HG03457 (cell line): Measurements from ENCODE around the gene TYR.
"Not testable (repeated sequence)": the region's sequence is repeated elsewhere in the genome, so short reads cannot be mapped to it uniquely, and the experiment has no call there.

Experiments used
- ATAC-seq: cut with Tn5 transposase; IDR thresholded peaks from one replicate; pipeline ENCODE4 v1.9.1; 2021; ENCODE audit warnings: moderate number of reproducible peaks; ENCODE audit not compliant: unreplicated experiment

The TYR gene

DNA sequence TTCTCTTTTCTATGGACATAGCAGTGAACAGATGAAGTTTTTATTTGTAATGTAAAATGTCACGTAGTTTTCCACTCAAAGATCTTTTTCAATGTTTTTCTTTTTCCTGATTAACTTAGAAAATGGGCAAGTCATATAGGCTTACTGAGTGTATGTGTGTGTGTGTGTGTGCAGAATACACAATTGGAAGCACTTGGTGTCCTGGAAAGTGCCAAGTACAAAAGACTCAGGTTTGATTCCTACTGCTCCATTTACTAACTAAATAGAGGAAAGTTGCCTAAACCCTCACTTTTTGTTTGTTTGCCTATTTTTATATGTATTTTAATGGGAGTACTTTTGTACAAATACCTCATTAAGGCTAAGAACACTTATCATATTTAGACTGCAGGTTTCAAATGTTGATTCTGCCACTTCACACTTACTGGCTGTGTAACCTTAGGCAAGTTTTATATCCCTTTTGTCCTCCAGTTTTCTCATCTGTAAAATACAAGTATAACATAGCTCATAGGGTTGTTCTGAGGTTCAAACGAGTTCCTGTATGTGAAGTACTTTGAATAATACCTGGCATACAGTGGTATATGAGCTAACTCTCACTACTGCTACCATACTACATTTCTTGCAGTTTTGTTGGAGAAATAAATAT lies 90.1 kb downstream of the TYR start:
- ATAC-seq: no peak

DNA sequence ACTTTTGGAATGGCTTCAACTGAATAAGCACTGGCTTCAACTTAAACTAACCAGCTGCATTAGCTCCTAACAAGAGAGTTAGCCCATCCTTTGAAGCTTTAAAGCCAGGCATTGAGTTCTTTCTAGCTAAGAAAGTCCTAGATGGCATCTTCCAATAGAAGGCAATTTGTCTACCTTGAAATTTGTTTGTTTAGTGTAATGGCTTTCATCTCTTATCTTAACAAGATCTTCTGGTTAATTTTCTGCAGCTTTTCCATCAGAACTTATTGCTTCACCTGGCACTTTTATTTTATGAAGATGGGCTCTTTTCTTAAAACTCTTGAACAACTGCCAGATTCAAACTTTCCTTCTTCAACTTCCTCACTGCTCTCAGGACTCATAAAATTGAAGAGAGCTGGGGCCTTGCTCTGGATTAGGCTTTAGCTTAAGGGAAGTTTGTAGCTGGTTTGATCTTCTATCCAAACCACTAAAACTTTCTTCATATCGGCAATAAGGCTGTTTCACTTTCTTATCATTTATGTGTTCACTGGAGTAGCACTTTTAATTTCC lies 94.9 kb downstream of the TYR start:
- not testable (repeated sequence) for ATAC-seq

DNA sequence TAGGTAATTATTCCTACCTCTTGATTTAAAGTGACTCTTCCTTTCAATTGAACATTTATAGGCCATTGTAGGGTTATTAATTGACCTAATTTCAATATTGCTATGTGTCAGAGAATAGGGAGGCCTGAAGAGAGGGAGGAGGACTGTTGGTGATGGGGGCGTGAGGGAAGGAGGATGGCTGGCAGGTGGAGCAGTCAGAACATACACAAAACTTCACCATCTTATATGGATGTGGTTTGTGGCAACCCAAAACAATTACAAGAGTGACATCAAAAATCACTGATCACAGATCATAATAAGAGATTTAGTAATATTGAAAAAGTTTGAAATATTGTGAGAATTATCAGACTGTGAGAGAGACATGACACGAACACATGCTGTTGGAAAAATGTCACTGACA lies 95.5 kb downstream of the TYR start:
- ATAC-seq: not testable (repeated sequence)

DNA sequence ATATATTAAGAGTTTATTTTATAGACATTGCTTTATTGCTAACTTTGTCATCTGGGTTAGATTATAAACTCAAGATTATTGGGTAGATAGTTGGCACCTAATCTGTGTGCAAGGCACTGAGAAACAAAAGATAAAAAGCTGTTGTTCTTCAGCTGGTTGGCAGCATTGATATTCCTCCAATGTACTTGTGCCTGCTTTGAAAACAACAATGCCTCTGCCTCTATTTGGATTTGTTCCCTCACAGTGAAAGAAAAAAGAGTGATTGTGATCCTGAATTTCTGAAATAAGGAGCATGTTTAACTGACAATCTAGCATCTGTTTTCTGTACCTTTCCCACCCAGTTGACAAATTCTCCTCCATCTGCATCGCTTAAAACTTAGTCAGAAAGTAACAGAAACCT lies 98.3 kb downstream of the TYR start:
- no peak for ATAC-seq

DNA sequence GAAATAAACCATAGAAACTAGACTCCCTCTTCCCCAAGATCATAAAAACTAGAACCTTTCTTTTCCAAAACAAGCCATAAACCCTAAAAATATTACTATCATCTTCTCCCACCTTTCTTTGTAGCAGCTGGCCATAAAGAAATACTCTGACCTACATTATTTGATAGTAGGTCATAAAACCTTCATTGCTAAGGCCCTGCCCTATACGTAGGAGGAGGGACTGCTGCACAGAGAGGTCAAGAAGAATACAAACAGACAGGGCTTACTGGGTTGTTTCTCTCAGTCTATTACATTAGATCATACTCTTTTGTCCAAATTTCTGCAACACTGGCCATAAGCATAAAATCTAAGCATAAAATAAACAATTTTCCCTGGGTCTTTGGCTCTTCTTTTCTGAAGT lies 101.5 kb downstream of the TYR start:
- ATAC-seq: no peak

DNA sequence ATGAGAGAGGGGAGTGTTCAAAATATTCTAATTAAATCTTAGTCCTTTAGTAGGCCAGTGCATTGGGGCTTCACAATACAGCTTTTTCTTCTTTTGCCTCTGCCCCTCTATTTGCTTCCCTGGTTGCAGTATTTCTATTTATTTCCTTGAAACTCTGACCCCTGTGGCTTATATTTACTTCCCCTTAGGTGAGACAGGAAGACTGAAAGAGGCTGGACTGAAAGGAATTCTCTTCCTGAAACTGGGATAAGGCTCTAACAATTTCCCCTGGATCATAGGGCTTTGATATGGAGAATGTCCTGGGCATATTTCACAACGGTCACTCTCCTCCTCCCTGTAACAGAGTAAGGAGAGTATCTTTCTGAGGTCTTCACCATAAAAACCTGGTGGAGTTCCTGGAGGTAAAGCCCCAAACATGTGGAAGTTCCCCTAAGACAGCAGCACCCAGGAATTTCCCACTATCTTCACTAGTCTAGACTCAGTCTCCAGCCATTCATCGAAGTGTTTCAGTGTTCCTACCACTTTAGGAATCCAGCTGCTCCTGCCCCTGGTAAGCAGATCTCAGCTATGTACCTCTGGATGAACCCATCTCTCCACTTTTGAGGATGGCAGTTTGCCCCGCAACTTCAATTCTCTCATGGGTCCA lies 103.5 kb downstream of the TYR start:
- ATAC-seq: not testable (repeated sequence)

DNA sequence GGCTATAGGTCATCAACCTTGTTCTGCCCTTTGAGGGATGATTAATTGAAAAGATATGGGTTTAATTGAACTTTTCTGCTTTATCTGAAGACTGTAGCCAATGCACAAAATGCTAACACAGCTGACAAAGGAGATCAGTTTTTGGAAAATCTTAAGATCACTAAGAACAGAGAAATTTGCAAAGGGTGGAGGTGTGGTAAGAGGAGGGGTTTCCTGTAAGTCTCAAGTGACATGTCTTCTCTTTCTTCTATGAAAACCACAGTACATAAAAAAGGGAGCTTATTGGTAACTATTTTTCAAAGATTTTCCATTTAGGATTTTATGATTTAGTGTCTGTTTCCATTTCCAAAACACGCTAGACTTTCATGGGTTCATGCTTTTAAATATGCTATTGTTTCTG lies 108.9 kb downstream of the TYR start:
- ATAC-seq: not testable (repeated sequence)

DNA sequence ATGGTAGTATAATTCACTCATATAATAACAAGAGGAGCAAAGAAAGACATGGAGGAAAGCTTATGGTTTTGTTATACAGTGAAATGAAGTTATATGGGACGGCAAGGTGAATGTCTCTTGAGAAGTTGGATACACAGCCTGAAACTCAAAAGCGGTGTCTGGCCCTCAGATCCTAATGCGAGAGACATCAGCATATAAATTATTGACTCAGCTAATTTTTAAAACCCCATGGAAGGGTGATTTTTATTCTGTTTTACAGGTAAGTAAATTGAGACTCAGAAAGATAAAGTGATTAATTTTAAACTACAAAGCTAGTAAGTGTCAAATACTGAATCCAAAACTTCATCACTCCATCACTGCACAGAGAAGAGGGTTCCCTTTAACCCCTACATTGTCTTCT lies 110.3 kb downstream of the TYR start:
- not testable (repeated sequence) for ATAC-seq

DNA sequence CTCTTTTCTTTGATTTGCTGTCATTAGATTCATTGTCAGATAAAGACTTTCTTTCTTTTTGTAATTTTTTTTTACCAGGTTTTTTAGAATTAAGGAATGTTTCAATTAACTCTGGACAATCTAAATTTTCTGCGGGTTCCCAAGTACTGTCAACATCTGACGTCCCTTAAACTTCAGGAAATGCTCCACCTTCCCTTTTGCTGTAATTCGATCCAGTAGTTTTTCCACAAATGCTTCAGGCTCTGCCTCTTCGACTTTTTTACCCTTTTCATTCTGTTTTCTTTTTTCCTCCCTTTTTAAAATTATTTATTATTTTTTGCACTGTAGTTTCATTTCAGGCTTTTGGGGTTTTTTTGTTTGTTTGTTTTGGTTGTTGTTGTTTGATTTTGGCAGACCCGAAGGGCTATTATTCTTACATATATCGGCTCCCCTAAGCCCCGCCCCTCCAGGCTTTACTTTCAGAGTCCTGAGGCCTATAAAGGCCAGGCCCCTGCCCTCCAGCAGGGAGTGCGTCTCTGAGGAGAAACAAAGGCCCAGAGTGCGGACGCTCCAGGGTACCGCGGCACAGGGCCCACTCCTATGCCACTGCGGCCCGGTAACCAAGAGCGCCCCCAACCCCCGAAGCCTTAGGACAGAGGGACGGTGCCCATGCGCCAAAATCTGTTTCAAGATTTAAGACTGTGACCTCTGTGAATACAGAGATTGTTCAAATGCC lies 116.4 kb downstream of the TYR start:
- ATAC-seq: no peak

DNA sequence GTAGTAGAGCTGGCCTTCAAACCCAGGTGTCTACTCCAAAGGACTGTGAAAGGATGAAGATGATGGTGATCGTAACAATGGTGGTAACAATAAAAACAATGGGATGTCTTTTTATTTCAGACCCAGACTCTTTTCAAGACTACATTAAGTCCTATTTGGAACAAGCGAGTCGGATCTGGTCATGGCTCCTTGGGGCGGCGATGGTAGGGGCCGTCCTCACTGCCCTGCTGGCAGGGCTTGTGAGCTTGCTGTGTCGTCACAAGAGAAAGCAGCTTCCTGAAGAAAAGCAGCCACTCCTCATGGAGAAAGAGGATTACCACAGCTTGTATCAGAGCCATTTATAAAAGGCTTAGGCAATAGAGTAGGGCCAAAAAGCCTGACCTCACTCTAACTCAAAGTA lies 117.3 kb downstream of the TYR start:
- not testable (repeated sequence) for ATAC-seq

DNA sequence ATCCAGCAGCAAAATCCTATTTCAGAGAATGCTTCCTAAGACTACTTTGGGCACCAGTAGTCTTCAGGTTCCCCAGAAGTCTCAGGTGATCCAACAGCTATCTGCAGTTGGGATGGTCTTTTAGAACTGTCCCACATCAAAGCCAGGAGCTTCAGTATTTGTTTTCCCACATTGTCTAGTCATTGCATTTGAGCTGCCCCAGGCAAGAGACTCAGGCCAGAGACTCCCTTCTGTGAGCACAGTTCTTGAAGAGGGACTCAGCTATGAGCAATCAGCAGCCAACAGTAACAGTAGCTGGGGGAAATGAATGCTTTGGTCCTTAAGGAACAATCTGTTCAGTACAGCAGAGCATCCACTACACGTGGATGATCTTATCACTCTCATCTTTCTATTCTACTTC lies 125.4 kb downstream of the TYR start:
- ATAC-seq: not testable (repeated sequence)

DNA sequence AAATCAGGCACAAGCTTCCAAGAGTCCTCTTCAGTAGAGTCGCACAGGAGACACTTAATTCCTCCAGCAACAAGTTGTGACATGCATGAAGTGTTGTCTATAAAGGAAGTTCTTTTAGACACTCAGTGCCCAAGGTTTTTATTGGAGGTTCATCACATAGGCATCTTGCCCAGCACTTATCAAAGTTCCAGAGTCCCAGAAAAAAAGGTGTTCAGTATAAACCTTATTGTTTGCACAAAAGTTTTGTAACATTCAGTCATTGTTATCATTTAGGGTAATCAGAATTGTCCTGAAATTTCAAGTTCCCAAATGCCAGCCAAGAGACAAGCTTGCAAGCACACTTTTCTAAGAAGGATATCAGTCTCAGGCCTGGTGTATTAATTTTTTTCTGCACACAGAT lies 130.6 kb downstream of the TYR start:
- ATAC-seq: not testable (repeated sequence)

DNA sequence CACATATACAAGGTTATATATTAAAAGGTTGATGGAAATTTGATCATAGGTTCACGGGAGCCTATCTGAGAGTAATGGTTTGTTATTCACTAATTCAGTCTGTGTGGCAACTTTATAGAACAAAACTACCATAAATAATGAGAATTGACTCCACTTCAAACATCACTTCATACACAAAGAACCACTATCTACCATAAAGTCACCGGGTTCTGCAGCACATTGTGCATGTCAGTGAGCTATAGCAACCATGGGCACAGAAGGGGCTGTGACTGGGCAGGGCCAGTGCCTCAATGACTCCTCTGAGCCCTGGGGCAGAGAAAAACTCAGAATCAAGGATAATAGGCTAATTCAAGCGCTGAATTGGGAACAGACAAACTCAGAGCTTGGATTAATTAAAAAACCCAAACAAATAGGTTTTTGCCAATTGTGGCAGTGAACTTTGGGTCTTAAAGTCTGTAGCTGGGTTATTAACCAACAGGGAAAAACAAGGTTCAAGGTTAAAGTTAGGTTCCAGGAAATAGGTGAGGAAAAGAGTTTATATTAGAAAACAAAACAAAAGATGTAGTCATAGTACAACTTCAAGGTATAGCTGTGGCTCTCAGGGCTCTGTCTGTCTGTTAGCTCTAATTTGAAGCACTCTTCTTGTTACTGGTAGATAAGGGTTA lies 131.8 kb downstream of the TYR start:
- ATAC-seq: not testable (repeated sequence)

DNA sequence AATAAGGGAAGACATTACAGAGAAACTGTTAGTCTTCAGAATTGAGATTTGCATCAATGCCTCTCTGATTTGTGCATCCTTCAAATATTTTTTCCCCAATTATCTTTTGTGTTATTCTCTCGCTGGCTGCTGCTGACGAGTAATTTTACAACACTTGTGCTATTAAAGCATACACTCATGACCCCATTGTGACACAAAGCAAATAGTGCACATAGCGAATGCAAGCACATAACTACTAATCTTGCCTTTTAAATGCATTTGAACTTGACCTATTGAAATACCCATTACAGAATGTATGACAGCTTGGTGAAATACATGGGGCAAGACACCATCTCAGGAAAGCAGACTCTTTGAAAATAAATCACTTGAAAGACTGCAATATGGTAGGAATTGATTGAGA lies 132.9 kb downstream of the TYR start:
- ATAC-seq: not testable (repeated sequence)

DNA sequence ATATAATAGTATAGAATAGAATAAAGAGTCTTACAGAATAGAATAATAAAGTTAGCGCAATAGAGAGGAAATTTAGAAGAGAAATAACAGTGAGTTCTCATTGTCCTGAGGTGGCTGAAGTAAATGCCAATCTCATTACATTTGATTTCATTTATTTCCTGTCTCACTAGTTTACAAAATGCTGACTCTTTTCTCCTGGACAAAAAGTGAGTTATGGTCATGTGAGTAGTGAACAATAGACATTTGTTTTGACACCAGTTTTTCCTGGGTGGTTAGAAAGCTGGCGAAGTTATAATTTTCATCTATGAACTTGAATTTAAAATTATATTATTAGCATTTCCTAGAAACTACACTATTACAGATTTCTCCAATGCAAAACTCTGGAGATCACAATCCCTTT lies 143.7 kb downstream of the TYR start:
- ATAC-seq: no peak

DNA sequence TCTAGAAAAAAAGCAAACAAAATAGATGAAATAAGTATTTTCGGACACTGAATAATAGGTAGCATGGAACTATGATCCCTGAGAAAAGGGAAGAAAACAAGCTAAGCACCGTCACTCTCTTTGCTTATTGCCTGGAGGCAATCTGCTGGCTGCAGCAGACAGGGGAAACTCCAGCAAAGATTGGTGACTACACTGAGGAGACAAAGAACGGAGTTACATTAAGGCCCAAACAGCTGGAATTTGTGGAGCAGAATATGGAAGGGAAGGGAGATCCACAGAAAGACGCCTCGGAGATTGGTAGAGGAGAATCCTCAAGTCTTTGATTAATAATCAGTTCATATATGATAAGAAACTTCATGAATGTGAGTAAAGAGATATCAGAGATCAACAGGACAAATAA lies 150.2 kb downstream of the TYR start:
- no peak for ATAC-seq

DNA sequence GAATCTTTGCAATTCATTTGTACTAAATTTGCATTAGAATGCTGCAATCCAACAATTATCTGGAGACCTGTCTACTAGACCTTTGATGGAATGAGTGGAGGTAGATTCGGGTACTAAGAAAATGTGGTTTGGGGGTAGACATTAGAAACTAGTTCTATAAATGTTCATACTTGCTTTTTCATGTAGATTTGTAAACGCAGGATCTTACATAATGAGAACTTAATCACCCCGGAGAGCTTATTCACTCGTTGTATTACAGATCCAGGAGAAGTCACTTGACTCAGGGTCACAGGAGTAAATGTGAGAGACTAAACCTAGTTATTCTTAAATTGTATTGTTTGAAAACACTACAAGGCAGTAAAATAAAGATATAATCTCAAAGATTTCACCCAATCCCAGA lies 154.3 kb downstream of the TYR start:
- not testable (repeated sequence) for ATAC-seq

DNA sequence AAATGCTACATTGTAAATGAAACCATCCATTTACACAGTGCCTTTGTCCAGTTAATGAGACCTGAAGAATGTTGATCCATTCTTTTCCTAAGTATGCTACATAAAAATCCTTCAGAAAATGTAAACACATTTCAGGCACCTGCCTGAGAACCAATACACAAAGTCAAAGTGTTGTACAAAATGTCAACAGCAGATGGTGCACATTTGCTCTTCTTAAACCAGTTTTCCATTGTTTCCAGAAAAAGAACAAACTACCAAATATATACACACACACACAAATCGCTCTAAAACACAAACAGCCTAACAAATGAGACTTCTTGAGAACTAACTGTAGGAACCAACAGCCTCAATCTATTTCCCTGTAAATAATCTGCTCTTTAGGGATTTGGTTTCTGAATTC lies 156.0 kb downstream of the TYR start:
- not testable (repeated sequence) for ATAC-seq

DNA sequence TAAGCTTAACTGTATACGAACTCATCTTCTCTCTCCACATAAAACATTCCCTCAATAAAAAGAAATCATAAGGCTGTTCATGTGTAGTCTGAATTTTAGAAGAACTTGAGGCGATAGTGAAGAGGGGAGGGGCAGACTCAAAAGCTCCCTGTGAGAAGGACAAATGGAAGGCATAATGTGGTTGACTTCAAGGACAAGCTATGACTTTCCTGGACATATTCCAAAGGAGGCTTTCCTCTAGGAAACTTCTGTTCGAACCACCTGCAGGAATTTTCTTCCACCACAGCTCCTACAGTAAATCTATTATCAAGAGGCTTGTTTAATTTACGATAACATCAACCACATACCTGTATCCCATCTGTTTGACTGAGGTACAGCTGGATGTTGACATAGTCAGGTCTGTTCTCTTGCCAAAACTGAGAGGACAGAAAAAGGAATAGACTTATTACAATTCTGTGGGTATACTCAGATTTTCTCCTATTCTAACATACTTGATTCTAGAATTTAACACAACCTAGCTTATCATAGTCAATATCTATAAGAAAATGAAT lies 159.5 kb downstream of the TYR start:
- not testable (repeated sequence) for ATAC-seq

DNA sequence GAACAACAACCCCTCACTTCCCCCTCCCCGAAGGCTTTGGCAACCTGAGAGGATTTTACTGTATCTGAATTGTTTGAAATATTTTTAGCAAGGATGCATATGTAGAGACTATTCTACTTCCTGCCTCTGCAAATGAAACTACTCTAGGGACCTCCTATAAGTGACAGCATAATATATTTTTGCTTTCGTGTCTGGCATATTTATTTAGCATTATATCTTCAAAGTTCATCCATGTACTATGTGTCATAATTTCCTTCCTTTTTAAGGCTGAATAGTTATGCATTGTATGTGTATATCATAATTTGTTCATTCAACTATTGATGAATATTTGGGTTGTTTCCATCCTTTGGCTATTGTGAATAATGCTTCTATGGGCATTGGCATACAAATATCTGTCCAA lies 160.4 kb downstream of the TYR start:
- ATAC-seq: not testable (repeated sequence)

DNA sequence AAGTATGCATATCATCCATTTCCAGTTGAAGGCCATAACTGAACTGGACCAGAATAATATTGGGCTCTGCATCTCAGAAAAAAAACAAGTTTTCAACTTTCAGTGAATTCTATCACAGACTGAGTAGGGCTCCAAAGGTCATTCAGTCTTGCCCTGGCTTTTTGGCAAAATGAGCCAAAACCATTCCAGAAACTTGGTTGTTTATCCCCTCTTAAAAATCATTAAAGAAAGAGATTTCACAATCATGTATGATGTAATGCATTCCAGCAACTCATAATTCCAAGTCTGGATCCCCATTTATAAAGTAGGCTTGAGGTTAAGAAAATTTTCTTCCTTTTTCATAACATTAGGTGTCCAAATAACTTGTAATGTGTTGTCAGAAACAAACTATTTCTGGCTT lies 162.8 kb downstream of the TYR start:
- ATAC-seq: not testable (repeated sequence)
